ENCODE data around the gene PPARA.

DNA sequence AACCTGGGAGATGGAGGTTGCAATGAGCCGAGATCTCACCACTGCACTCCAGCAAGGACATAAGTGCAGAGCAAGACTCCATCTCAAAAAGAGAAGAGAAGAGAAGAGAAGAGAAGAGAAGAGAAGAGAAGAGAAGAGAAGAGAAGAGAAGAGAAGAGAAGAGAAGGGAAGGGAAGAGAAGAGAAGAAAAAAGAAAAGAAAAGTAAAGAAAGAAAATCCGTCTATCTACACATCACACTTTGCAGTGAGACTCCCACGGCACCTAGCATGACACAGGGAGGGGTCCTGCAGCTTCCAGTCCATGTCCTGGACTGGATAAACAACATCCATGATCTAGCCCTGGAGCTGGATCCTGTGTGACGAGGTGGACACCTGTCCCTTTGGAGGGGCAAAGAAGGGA lies 4.0 kb upstream of the PPARA start:
- TF ChIP-seq, protein P1, sequence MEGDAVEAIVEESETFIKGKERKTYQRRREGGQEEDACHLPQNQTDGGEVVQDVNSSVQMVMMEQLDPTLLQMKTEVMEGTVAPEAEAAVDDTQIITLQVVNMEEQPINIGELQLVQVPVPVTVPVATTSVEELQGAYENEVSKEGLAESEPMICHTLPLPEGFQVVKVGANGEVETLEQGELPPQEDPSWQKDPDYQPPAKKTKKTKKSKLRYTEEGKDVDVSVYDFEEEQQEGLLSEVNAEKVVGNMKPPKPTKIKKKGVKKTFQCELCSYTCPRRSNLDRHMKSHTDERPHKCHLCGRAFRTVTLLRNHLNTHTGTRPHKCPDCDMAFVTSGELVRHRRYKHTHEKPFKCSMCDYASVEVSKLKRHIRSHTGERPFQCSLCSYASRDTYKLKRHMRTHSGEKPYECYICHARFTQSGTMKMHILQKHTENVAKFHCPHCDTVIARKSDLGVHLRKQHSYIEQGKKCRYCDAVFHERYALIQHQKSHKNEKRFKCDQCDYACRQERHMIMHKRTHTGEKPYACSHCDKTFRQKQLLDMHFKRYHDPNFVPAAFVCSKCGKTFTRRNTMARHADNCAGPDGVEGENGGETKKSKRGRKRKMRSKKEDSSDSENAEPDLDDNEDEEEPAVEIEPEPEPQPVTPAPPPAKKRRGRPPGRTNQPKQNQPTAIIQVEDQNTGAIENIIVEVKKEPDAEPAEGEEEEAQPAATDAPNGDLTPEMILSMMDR (IDR thresholded peaks at IDR 0.05; ENCODE audit: low read length): no peak
- no peak for TF ChIP-seq EZH2 (IDR thresholded peaks at IDR 0.05; ENCODE audit: borderline replicate concordance, low read length)

Measured in OCI-LY1 (cell line).